K562 (cell line): Measurements from ENCODE around the gene CPSF4. TPM values are rescaled to one million over a fixed set of nuclear protein-coding genes. Genes with fewer than 3 reads are reported as not detected.

ENCODE experiments used
- AFF1 ChIP-seq, 2 experiments: fragments of 450-650 bp; IDR thresholded peaks; 2 replicates each; pipeline ENCODE4 v1.6.1; 2018; ENCODE audit warnings: mild to moderate bottlenecking in 2 of 2, low read depth in 1 of 2; ENCODE audit not compliant: partially characterized antibody in 2 of 2
- CHD4 ChIP-seq: fragments of 200-600 bp; sonication (generic); IDR thresholded peaks from 3 replicates; pipeline ENCODE4 v1.6.1; 2012; ENCODE audit warnings: low read depth, mild to moderate bottlenecking, mixed read lengths, low read length, inconsistent platforms; ENCODE audit not compliant: insufficient read depth, insufficient replicate concordance, poor library complexity, severe bottlenecking
- E2F6 ChIP-seq, 2 experiments: IDR thresholded peaks; 2 replicates each; pipeline ENCODE4 v1.6.1; 2011; ENCODE audit warnings: borderline replicate concordance in 1 of 2, control low read depth in 1 of 2, low read depth in 1 of 2, low read length in 1 of 2, mild to moderate bottlenecking in 1 of 2, mixed read lengths in 1 of 2, moderate library complexity in 1 of 2; ENCODE audit not compliant: insufficient read depth in 1 of 2, insufficient read length in 1 of 2, poor library complexity in 1 of 2, severe bottlenecking in 1 of 2; ENCODE audit errors: extremely low read depth in 1 of 2
- FUS ChIP-seq: fragments of 200-400 bp; formaldehyde crosslinking; optimal IDR thresholded peaks from 2 replicates; pipeline ENCODE3; 2017; ENCODE audit warnings: low read depth, low read length
- MECOM ChIP-seq: fragments of 250-450 bp; sonication (Bioruptor Pico); IDR thresholded peaks from 2 replicates; pipeline ENCODE4 v1.8.0; 2022; ENCODE audit warnings: inconsistent platforms
- NR4A1 ChIP-seq, 2 experiments: fragments of 250-450 bp in 1 of 2; fragments of 450-650 bp in 1 of 2; sonication (Bioruptor Pico) in 1 of 2; IDR thresholded peaks; 2 replicates each; pipeline versions ENCODE4 v1.4.0 to v1.6.1; 2016 to 2020; ENCODE audit warnings: mild to moderate bottlenecking in 2 of 2, missing compliant biosample characterization in 1 of 2, missing genetic modification characterization in 1 of 2, moderate library complexity in 1 of 2
- RB1 ChIP-seq: fragments of 450-650 bp; IDR thresholded peaks from 2 replicates; pipeline ENCODE4 v1.6.1; 2017; ENCODE audit warnings: low read depth, mild to moderate bottlenecking
- SRSF7 ChIP-seq: fragments of 200-400 bp; formaldehyde crosslinking; optimal IDR thresholded peaks from 2 replicates; pipeline ENCODE3; 2017; ENCODE audit warnings: mild to moderate bottlenecking, low read depth, low read length
- ZNF174 ChIP-seq: fragments of 250-450 bp; sonication (Bioruptor Pico); IDR thresholded peaks from 2 replicates; pipeline ENCODE4 v1.4.0; 2020; ENCODE audit warnings: mild to moderate bottlenecking
- ZNF785 ChIP-seq: fragments of 250-450 bp; sonication (Bioruptor Pico); IDR thresholded peaks from 2 replicates; pipeline ENCODE4 v1.4.0; 2020; ENCODE audit warnings: mild to moderate bottlenecking
- polyA plus RNA-seq, 8 experiments: library from polyadenylated mRNA; depleted of rRNA in 4 of 8; stranded (reverse) in 5 of 8; unstranded in 3 of 8; fragments of >200 nt; fragmentation: Nextera tagmentation in 2 of 8; fragmentation: Illumina TruSeq in 1 of 8; extraction: Ambion mirVana in 2 of 8; extraction: Trizol in 1 of 8; gene quantifications; 2 replicates each; pipeline versions ENCODE4 v1.2.1 to v1.2.3, GENCODE V29; 2011 to 2014; ENCODE audit warnings: inconsistent platforms in 1 of 8, missing spikeins in 1 of 8
- total RNA-seq, 7 experiments: library from RNA; depleted of rRNA in 6 of 7; stranded (reverse); fragments of >200 nt in 6 of 7; fragmentation: Illumina TruSeq in 2 of 7; extraction: Trizol in 2 of 7; gene quantifications; 2 replicates each; pipeline versions ENCODE4 v1.2.1 to v1.2.3, GENCODE V29; 2011 to 2021; ENCODE audit warnings: low replicate concordance in 1 of 7
- TF ChIP-seq, protein P1 (sequence below): sonication (generic); formaldehyde crosslinking; IDR thresholded peaks from 2 replicates; pipeline ENCODE4 v1.8.1; 2023; ENCODE audit warnings: mild to moderate bottlenecking, missing genetic modification reagents
- TF ChIP-seq, protein P2 (sequence below), 2 experiments: fragments of 150-350 bp in 1 of 2; IDR thresholded peaks; 2 replicates each; pipeline ENCODE4 v1.6.1; 2012 to 2016; ENCODE audit warnings: low read depth in 2 of 2, low read length in 2 of 2, mild to moderate bottlenecking in 1 of 2, moderate library complexity in 1 of 2
- TF ChIP-seq, protein P3 (sequence below): fragments of 450-650 bp; IDR thresholded peaks from 2 replicates; pipeline ENCODE4 v1.6.1; 2017; ENCODE audit warnings: mild to moderate bottlenecking, moderate library complexity

CPSF4 gene
- total and polyA plus RNA-seq, 9 of the 15 experiments (the other 6 are each of a cell fraction or from before 2014, with no cell fraction given): 16.9 to 118 (median 71.7) TPM

DNA sequence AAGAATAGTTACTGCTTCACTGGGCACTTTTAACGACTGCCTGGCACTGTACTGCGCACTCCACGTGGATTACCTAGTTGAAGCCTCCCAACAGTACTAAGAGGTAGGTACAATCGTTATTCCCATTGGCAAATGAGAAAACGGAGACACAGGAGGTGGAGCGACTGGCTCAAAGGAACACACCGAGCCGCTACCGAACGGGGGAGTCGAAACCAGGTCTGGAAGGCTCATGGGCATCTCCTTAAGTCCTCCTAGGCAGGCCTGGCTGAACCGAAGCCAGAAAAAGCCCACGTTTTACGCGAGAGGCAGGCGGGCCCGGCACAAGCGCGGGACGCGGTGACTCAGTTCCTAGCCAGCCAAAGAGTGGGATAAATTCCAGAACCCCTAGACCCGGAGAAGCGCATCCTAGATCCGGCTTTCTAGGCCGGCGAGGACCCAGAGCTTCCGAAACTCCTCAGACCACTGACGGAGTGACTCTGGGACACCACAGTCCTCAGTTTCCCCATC is 30.8 kb upstream of the CPSF4 start (continued):
- TF ChIP-seq, protein P1, sequence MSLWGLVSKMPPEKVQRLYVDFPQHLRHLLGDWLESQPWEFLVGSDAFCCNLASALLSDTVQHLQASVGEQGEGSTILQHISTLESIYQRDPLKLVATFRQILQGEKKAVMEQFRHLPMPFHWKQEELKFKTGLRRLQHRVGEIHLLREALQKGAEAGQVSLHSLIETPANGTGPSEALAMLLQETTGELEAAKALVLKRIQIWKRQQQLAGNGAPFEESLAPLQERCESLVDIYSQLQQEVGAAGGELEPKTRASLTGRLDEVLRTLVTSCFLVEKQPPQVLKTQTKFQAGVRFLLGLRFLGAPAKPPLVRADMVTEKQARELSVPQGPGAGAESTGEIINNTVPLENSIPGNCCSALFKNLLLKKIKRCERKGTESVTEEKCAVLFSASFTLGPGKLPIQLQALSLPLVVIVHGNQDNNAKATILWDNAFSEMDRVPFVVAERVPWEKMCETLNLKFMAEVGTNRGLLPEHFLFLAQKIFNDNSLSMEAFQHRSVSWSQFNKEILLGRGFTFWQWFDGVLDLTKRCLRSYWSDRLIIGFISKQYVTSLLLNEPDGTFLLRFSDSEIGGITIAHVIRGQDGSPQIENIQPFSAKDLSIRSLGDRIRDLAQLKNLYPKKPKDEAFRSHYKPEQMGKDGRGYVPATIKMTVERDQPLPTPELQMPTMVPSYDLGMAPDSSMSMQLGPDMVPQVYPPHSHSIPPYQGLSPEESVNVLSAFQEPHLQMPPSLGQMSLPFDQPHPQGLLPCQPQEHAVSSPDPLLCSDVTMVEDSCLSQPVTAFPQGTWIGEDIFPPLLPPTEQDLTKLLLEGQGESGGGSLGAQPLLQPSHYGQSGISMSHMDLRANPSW: no peak
- TF ChIP-seq SRSF7: no peak
- TF ChIP-seq ZNF174 (CRISPR knock-in tag): no peak
- no peak for TF ChIP-seq RB1
- TF ChIP-seq, protein P2, sequence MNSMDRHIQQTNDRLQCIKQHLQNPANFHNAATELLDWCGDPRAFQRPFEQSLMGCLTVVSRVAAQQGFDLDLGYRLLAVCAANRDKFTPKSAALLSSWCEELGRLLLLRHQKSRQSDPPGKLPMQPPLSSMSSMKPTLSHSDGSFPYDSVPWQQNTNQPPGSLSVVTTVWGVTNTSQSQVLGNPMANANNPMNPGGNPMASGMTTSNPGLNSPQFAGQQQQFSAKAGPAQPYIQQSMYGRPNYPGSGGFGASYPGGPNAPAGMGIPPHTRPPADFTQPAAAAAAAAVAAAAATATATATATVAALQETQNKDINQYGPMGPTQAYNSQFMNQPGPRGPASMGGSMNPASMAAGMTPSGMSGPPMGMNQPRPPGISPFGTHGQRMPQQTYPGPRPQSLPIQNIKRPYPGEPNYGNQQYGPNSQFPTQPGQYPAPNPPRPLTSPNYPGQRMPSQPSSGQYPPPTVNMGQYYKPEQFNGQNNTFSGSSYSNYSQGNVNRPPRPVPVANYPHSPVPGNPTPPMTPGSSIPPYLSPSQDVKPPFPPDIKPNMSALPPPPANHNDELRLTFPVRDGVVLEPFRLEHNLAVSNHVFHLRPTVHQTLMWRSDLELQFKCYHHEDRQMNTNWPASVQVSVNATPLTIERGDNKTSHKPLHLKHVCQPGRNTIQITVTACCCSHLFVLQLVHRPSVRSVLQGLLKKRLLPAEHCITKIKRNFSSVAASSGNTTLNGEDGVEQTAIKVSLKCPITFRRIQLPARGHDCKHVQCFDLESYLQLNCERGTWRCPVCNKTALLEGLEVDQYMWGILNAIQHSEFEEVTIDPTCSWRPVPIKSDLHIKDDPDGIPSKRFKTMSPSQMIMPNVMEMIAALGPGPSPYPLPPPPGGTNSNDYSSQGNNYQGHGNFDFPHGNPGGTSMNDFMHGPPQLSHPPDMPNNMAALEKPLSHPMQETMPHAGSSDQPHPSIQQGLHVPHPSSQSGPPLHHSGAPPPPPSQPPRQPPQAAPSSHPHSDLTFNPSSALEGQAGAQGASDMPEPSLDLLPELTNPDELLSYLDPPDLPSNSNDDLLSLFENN (IDR thresholded peaks at IDR 0.05; ENCODE audit: low read depth in 2 of 2, low read length in 2 of 2): no peak
- TF ChIP-seq NR4A1 (CRISPR knock-in tag; IDR thresholded peaks at IDR 0.05): 0 out of 2 replicates have a peak, but pooled peaks have one; percentile 41
- no peak for TF ChIP-seq NR4A1 (tag; IDR thresholded peaks at IDR 0.05)
- TF ChIP-seq AFF1 (IDR thresholded peaks at IDR 0.05; ENCODE audit: low read depth in 1 of 2, partially characterized antibody in 2 of 2): peak in 1 of 2 experiments; percentile 13
- TF ChIP-seq, protein P3, sequence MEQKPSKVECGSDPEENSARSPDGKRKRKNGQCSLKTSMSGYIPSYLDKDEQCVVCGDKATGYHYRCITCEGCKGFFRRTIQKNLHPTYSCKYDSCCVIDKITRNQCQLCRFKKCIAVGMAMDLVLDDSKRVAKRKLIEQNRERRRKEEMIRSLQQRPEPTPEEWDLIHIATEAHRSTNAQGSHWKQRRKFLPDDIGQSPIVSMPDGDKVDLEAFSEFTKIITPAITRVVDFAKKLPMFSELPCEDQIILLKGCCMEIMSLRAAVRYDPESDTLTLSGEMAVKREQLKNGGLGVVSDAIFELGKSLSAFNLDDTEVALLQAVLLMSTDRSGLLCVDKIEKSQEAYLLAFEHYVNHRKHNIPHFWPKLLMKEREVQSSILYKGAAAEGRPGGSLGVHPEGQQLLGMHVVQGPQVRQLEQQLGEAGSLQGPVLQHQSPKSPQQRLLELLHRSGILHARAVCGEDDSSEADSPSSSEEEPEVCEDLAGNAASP: no peak
- TF ChIP-seq E2F6 (IDR thresholded peaks at IDR 0.05; ENCODE audit: borderline replicate concordance in 1 of 2, extremely low read depth in 1 of 2, insufficient read depth in 1 of 2, insufficient read length in 1 of 2, low read depth in 1 of 2, low read length in 1 of 2, poor library complexity in 1 of 2, severe bottlenecking in 1 of 2): peak; percentile 17 to 67
- no peak for TF ChIP-seq ZNF785 (CRISPR knock-in tag)
- TF ChIP-seq MECOM (CRISPR knock-in tag): no peak
- TF ChIP-seq CHD4: no peak
- TF ChIP-seq FUS: no peak
